Medulla oblongata (tissue), 1 donor: ENCODE data around the gene ANLN.

Experiments
- DNase-seq: peaks from one replicate; pipeline ENCODE4 v3.0.0-alpha.2; 2015; ENCODE audit errors: extremely low spot score

ANLN gene

GRCh38 chr7:36407636-36408550 lies 18.2 kb downstream of the ANLN start:
- DNase-seq = peak; percentile 27

DNA sequence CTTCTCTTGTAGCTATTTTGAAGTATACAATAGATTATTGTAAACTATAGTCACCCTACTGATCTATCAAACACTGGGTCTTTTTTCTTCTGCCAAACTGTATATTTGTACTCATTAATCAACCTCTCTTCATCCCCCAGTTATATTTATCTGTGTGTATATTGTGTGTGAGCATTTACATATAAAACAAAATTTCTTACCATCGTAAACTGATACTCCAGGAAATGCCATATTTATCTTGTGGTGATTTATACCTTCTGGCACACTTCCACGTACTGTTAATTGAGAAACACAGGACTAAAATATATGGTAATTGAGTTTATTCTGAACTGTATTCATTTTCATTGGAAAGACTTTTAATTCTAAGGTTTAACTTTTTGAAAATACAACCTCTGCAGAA lies 18.9 kb downstream of the ANLN start:
- peak; percentile 35 for DNase-seq

GRCh38 chr7:36409180-36409579 lies 19.5 kb downstream of the ANLN start:
- DNase-seq = no peak

GRCh38 chr7:36415144-36415543 lies 25.5 kb downstream of the ANLN start:
- DNase-seq = no peak

DNA sequence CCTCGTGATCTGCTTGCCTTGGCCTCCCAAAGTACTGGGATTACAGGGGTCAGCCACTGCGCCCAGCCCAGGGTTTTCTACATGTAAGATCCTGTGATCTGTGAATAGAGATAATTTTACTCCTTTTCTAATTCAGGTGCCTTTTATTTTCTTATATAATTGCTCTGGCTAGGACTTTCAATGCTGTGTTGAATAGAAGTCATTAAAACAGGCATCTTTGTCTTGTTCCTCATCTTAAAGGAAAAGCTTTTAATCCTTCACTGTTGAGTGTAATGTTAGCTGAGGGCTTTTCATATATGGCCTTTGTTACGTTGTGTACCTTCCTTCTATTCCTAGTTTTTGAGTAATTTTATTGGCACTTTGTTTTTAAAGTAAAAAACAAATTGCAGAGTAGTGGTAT lies 26.6 kb downstream of the ANLN start:
- DNase-seq = no peak

- no peak for DNase-seq
Measured at GRCh38 chr7:36420307-36420706, 30.6 kb downstream of the ANLN start.

- DNase-seq = no peak
Measured at GRCh38 chr7:36422072-36422471, 32.4 kb downstream of the ANLN start.

GRCh38 chr7:36423633-36424032 lies 34.0 kb downstream of the ANLN start:
- DNase-seq = no peak

DNA sequence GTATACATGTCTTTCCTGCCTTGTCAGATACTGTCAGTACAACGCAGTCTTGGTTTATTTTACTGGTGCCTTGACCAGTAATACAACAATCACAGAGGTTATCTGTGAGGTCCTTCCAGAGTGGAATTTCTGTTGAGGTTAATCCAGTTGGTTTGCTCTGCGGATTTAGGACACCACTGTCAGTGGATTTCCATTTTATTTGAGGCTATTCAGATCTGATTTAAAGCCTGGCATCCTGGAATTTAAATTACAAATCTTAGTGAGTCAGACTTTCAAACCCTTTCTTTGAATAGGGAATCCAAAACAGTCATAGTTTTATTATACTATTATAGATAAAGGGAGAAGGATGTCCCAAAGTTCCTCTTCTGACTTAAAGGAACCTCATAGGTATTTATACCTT lies 40.5 kb downstream of the ANLN start:
- no peak for DNase-seq

DNA sequence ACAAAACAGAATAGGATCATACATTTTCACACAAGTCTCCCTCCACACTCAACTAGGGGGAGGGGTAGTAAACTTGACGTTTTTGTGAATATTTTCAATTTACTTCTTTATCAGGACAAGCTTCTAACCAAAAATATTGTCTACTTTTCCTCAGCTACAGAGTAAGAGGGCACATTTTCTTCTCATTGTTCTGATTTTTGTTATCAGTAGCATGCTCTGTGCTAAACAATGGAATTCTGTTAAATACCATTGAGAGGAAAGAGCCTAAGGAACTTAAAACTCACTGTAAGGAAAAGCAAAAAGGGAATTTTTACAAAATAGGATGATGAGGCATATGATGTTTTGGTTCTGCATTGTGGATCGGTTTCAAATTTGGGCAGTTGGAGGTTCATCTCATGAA lies 41.2 kb downstream of the ANLN start:
- DNase-seq = no peak

GRCh38 chr7:36438211-36438610 lies 48.5 kb downstream of the ANLN start:
- DNase-seq = no peak

DNA sequence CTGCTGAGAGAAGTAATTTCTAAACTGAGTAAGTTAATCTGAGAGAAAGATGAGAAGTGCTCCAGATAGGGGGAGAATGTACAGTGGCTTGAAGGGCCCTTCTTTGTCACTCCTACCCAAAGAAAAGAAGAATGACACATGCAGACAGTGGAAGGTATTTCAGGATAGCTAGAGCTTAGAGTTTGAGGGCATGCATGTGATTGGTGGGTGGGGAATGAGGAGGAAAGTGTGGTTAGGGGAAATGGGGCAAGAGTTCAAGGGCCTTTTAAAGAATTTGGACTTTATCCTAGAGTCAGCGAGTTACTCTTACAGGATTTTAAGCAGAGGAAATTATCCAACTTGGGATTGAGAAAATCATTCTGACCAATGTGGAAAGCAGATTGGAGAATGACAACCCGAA lies 50.0 kb downstream of the ANLN start:
- DNase-seq = no peak

GRCh38 chr7:36440880-36441279 lies 51.2 kb downstream of the ANLN start:
- DNase-seq = no peak

- DNase-seq = no peak
Measured at GRCh38 chr7:36441344-36442022, 51.8 kb downstream of the ANLN start.

DNA sequence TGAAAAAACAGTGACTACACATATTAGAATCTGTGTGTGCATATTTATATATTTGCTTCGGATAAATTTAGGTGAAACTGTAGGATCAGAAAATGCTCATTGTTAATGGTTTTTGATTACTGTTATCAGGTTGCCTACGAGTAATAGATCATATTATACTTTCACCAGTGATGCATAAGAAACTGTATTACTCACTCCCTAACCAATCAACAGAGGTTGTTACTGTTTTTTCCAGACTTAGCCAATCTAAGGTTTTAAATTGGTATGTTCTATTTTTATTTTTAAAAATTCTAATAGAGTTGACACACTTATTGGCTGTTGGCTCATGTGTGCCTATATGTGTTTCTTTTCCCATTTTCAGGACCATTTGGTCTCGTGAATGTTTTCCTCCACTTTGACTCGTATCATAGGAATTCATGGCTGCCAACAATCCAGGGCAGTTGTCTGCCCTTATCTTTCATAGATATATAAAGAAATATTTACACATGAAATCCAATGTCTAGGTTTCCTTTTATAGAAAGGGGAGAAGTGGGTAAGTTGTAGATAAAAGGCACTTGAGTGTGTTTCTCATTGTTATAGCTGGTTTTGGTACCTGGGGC lies 59.2 kb downstream of the ANLN start:
- DNase-seq = no peak

DNA sequence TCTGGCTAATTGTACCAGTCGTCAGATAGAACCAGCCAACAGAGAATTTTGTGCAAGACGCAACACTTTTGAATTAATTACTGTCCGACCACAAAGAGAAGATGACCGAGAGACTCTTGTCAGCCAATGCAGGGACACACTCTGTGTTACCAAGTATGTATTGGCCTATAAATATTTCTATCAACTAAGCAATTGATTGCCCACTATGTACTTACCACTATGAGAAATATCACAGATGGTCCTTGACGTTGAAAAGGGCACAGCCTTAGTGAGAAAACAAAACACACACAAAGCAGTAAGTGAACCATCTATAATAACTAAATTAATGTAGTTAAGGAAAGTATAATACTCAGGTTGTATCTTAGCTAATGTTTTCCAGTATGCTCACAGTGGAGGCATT lies 60.0 kb downstream of the ANLN start:
- no peak for DNase-seq

GRCh38 chr7:36453769-36454168 lies 64.1 kb downstream of the ANLN start:
- no peak for DNase-seq

- no peak for DNase-seq
Measured at GRCh38 chr7:36455646-36456045, 66.0 kb downstream of the ANLN start.

DNA sequence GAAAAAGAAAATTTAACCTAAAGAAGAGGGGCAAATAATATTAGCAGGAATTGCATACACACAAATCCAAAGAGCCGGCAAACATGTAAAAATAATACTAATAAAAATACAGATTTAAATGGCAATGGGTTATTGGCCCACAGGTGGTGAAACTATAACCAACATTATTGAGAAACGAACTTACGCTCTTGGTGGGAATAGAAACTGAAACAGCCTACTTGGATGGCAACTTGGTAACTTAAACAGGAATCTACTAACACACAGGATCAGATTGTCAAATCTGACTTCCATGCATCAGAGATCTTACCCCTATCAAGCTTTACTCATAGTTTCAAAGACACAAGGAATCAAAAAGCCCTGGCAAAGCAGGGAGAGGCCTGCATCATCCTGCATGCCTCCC lies 66.5 kb downstream of the ANLN start:
- no peak for DNase-seq

GRCh38 chr7:36456548-36456947 lies 66.9 kb downstream of the ANLN start:
- DNase-seq = no peak

GRCh38 chr7:36459236-36459960 lies 69.7 kb downstream of the ANLN start:
- no peak for DNase-seq

GRCh38 chr7:36460811-36461429 lies 71.3 kb downstream of the ANLN start:
- DNase-seq = no peak
